HepG2 (cell line): Measurements from ENCODE around the gene ZSCAN5C.

ENCODE experiments used
- IRX3 ChIP-seq: sonication (generic); formaldehyde crosslinking; IDR thresholded peaks from 2 replicates; pipeline ENCODE4 v1.8.1; 2023; ENCODE audit warnings: mild to moderate bottlenecking, low read depth, missing genetic modification reagents, borderline replicate concordance
- NR1H2 ChIP-seq: sonication (generic); formaldehyde crosslinking; IDR thresholded peaks from 2 replicates; pipeline ENCODE4 v1.8.1; 2022; ENCODE audit warnings: low read depth, missing genetic modification reagents, borderline replicate concordance
- POLR2AphosphoS5 ChIP-seq: IDR thresholded peaks from 2 replicates; pipeline ENCODE4 v1.6.1; 2012; ENCODE audit warnings: low read depth, low read length
- SMAD9 ChIP-seq: sonication (generic); formaldehyde crosslinking; IDR thresholded peaks from 2 replicates; pipeline ENCODE4 v1.5.1; 2020; ENCODE audit warnings: mild to moderate bottlenecking, missing genetic modification reagents
- TAF1 ChIP-seq: sonication (generic); formaldehyde crosslinking; IDR thresholded peaks from 2 replicates; pipeline ENCODE4 v1.4.0; 2020; ENCODE audit warnings: missing genetic modification reagents
- ZNF274 ChIP-seq: sonication (generic); formaldehyde crosslinking; IDR thresholded peaks from 2 replicates; pipeline ENCODE4 v1.5.1; 2020; ENCODE audit warnings: mild to moderate bottlenecking, missing genetic modification reagents
- ZZZ3 ChIP-seq: sonication (generic); formaldehyde crosslinking; IDR thresholded peaks from 2 replicates; pipeline ENCODE4 v1.4.0; 2020; ENCODE audit warnings: missing genetic modification reagents, mild to moderate bottlenecking, borderline replicate concordance
- TF ChIP-seq, protein P1 (sequence below), 2 experiments: IDR thresholded peaks; 2 replicates each; pipeline ENCODE4 v1.6.1; 2011 to 2012; ENCODE audit warnings: low read length in 2 of 2, borderline replicate concordance in 1 of 2, low read depth in 1 of 2, mild to moderate bottlenecking in 1 of 2, moderate library complexity in 1 of 2
- TF ChIP-seq, protein P2 (sequence below): sonication (generic); formaldehyde crosslinking; IDR thresholded peaks from 2 replicates; pipeline ENCODE4 v1.5.0; 2020; ENCODE audit warnings: mild to moderate bottlenecking, missing genetic modification reagents, moderate library complexity

DNA sequence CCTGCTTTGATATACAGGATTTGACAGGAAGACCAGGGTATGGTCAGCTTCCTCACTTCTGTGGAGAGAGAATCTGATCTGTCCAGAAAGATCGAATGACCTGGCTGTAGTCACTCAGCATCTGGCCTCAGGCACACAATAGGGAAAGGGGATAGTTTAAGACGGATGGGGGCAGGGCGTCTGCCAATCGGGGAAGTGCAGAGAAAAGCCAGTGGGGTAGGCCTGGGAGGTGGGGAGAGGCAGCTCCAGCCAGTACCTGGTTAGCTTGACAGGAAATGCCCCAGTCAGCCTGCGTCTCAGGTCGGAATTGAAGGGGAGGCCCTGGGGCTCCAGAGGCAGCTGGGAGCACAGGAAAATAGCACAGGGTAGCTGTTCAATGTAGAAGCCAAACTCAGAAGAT is 48.6 kb upstream of the ZSCAN5C start:
- TF ChIP-seq TAF1 (no peak), POLR2AphosphoS5 (no peak), NR1H2 (CRISPR knock-in tag) (no peak), IRX3 (CRISPR knock-in tag) (no peak), ZZZ3 (no peak), SMAD9 (no peak), ZNF274 (CRISPR knock-in tag) (no peak)
- TF ChIP-seq, protein P1, sequence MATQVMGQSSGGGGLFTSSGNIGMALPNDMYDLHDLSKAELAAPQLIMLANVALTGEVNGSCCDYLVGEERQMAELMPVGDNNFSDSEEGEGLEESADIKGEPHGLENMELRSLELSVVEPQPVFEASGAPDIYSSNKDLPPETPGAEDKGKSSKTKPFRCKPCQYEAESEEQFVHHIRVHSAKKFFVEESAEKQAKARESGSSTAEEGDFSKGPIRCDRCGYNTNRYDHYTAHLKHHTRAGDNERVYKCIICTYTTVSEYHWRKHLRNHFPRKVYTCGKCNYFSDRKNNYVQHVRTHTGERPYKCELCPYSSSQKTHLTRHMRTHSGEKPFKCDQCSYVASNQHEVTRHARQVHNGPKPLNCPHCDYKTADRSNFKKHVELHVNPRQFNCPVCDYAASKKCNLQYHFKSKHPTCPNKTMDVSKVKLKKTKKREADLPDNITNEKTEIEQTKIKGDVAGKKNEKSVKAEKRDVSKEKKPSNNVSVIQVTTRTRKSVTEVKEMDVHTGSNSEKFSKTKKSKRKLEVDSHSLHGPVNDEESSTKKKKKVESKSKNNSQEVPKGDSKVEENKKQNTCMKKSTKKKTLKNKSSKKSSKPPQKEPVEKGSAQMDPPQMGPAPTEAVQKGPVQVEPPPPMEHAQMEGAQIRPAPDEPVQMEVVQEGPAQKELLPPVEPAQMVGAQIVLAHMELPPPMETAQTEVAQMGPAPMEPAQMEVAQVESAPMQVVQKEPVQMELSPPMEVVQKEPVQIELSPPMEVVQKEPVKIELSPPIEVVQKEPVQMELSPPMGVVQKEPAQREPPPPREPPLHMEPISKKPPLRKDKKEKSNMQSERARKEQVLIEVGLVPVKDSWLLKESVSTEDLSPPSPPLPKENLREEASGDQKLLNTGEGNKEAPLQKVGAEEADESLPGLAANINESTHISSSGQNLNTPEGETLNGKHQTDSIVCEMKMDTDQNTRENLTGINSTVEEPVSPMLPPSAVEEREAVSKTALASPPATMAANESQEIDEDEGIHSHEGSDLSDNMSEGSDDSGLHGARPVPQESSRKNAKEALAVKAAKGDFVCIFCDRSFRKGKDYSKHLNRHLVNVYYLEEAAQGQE (IDR thresholded peaks at IDR 0.05; ENCODE audit: borderline replicate concordance in 1 of 2, low read depth in 1 of 2, low read length in 2 of 2), result no peak
- TF ChIP-seq, protein P2, sequence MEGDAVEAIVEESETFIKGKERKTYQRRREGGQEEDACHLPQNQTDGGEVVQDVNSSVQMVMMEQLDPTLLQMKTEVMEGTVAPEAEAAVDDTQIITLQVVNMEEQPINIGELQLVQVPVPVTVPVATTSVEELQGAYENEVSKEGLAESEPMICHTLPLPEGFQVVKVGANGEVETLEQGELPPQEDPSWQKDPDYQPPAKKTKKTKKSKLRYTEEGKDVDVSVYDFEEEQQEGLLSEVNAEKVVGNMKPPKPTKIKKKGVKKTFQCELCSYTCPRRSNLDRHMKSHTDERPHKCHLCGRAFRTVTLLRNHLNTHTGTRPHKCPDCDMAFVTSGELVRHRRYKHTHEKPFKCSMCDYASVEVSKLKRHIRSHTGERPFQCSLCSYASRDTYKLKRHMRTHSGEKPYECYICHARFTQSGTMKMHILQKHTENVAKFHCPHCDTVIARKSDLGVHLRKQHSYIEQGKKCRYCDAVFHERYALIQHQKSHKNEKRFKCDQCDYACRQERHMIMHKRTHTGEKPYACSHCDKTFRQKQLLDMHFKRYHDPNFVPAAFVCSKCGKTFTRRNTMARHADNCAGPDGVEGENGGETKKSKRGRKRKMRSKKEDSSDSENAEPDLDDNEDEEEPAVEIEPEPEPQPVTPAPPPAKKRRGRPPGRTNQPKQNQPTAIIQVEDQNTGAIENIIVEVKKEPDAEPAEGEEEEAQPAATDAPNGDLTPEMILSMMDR (CRISPR knock-in tag), result no peak
